GM21423 (cell line): ENCODE measurements around the gene ANAPC7.
"Not testable (repeated sequence)": the region's sequence is repeated elsewhere in the genome, so short reads cannot be mapped to it uniquely, and the experiment has no call there.

Experiments used
- ATAC-seq: cut with Tn5 transposase; IDR thresholded peaks from one replicate; pipeline ENCODE4 v1.9.1; 2021; ENCODE audit warnings: mild to moderate bottlenecking, moderate library complexity; ENCODE audit not compliant: unreplicated experiment

The ANAPC7 gene

GRCh38 chr12:110349514-110350151 lies 53.9 kb downstream of the ANAPC7 start:
- peak; percentile 57 for ATAC-seq

- ATAC-seq: no peak
Measured at GRCh38 chr12:110349096-110349495, 54.4 kb downstream of the ANAPC7 start.

- ATAC-seq: no peak
Measured at GRCh38 chr12:110348431-110349059, 55.0 kb downstream of the ANAPC7 start.

GRCh38 chr12:110347767-110348166 lies 55.7 kb downstream of the ANAPC7 start:
- ATAC-seq: no peak

GRCh38 chr12:110345963-110346362 lies 57.5 kb downstream of the ANAPC7 start:
- ATAC-seq: no peak

- ATAC-seq: no peak
Measured at GRCh38 chr12:110345176-110345661, 58.3 kb downstream of the ANAPC7 start.

- no peak for ATAC-seq
Measured at GRCh38 chr12:110344657-110345056, 58.9 kb downstream of the ANAPC7 start.

GRCh38 chr12:110343736-110344555 lies 59.6 kb downstream of the ANAPC7 start:
- ATAC-seq: no peak

- no peak for ATAC-seq
Measured at GRCh38 chr12:110343114-110343513, 60.4 kb downstream of the ANAPC7 start.

GRCh38 chr12:110342157-110342556 lies 61.4 kb downstream of the ANAPC7 start:
- no peak for ATAC-seq

- no peak for ATAC-seq
Measured at GRCh38 chr12:110340706-110341105, 62.8 kb downstream of the ANAPC7 start.

- not testable (repeated sequence) for ATAC-seq
Measured at GRCh38 chr12:110340261-110340660, 63.2 kb downstream of the ANAPC7 start.

- ATAC-seq: no peak
Measured at GRCh38 chr12:110339184-110339952, 64.1 kb downstream of the ANAPC7 start.

- ATAC-seq: no peak
Measured at GRCh38 chr12:110338754-110339153, 64.8 kb downstream of the ANAPC7 start.

- no peak for ATAC-seq
Measured at GRCh38 chr12:110337912-110338710, 65.4 kb downstream of the ANAPC7 start.

GRCh38 chr12:110335481-110336045 lies 67.9 kb downstream of the ANAPC7 start:
- no peak for ATAC-seq

- no peak for ATAC-seq
Measured at GRCh38 chr12:110333201-110333600, 70.3 kb downstream of the ANAPC7 start.

- ATAC-seq: no peak
Measured at GRCh38 chr12:110330544-110330943, 73.0 kb downstream of the ANAPC7 start.

GRCh38 chr12:110330124-110330523 lies 73.4 kb downstream of the ANAPC7 start:
- ATAC-seq: no peak

- ATAC-seq: no peak
Measured at GRCh38 chr12:110329710-110330109, 73.8 kb downstream of the ANAPC7 start.
